ENCODE results near the gene EIF1AD. TPM values are rescaled to one million over a fixed set of nuclear protein-coding genes. Genes with fewer than 3 reads are reported as not detected.

Gene EIF1AD
- total and polyA plus RNA-seq, 2 of the 8 experiments (the other 6 are each of a cell fraction or from before 2014, with no cell fraction given), result 32.6 to 39.9 TPM

DNA sequence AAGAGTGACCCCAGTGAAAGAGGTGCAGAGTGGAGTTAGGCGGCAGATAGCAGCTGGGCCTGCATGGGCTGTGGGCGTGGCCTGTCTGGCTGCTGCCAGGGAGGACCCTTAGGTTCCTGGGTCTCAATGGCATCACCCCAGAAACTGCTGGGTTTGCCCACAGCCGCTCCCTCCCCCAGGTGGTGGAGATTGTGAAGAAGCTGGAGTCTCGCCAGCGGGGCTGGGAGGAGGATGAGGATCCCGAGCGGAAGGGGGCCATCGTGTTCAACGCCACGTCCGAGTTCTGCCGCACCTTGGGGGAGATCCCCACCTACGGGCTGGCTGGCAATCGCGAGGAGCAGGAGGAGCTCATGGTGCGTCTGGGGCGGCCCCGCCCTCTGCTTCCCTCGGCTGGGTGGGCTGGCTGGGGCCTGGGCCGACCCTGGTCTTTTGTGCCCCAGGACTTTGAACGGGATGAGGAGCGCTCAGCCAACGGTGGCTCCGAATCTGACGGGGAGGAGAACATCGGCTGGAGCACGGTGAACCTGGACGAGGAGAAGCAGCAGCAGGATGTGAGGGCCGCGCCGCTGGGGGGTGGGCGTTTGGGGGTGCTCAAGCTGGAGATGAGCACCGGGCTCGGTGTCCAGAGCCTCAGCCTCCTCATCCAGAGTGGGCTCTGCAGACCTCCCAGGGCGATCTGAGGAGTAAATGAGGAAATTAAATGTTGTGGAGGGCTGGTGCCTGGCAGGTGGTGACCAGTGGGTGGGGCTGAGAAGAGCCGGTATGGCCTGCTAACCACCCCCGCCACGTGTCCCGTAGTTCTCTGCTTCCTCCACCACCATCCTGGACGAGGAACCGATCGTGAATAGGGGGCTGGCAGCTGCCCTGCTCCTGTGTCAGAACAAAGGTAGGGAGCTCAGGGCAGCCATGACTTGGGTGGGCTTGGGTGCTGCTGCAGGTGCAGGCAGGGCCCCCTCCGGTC lies 25.5 kb downstream of the EIF1AD start (continued):
- TF ChIP-seq POLR2AphosphoS5 (IDR thresholded peaks at IDR 0.05; ENCODE audit: low read depth, low read length) (no peak), RNF2 (IDR thresholded peaks at IDR 0.05; ENCODE audit: borderline replicate concordance, low read depth, low read length, missing control alignments, poor library complexity, severe bottlenecking) (no peak), SIRT6 (IDR thresholded peaks at IDR 0.05; ENCODE audit: low read length) (no peak)
- TF ChIP-seq, protein P1, sequence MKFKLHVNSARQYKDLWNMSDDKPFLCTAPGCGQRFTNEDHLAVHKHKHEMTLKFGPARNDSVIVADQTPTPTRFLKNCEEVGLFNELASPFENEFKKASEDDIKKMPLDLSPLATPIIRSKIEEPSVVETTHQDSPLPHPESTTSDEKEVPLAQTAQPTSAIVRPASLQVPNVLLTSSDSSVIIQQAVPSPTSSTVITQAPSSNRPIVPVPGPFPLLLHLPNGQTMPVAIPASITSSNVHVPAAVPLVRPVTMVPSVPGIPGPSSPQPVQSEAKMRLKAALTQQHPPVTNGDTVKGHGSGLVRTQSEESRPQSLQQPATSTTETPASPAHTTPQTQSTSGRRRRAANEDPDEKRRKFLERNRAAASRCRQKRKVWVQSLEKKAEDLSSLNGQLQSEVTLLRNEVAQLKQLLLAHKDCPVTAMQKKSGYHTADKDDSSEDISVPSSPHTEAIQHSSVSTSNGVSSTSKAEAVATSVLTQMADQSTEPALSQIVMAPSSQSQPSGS (IDR thresholded peaks at IDR 0.05; ENCODE audit: low read length), result no peak

All from H1 (cell line).